Astrocyte (in vitro differentiated cells and primary cell): ENCODE data around the gene SOCS1. TPM values are rescaled to one million over a fixed set of nuclear protein-coding genes. Genes with fewer than 3 reads are reported as not detected.

Experiments
- DNase-seq: peaks from one replicate; pipeline ENCODE4 v3.0.0-alpha.2; 2010; ENCODE audit warnings: low read depth
- FAIRE-seq: peaks from 2 replicates; lab custom pipeline; 2011; peaks lifted over from hg19 to GRCh38; lab: Jason Lieb, UNC
- H2AFZ ChIP-seq: 2 replicates; pipeline ENCODE4 v1.6.0; 2012; ENCODE audit warnings: low read depth, low read length, inconsistent platforms
- H3K27ac ChIP-seq: 2 replicates; pipeline ENCODE4 v1.5.1; 2011; ENCODE audit warnings: low read depth, low read length, inconsistent platforms
- H3K27me3 ChIP-seq: 2 replicates; pipeline ENCODE4 v1.6.0; 2011; ENCODE audit warnings: low read length, inconsistent platforms; ENCODE audit not compliant: insufficient read depth
- H3K36me3 ChIP-seq: 2 replicates; pipeline ENCODE4 v1.5.1; 2011; ENCODE audit warnings: low read length, inconsistent platforms; ENCODE audit not compliant: insufficient read depth
- H3K4me1 ChIP-seq: 2 replicates; pipeline ENCODE4 v1.5.1; 2011; ENCODE audit warnings: low read length, inconsistent platforms; ENCODE audit not compliant: insufficient read depth
- H3K4me2 ChIP-seq: 2 replicates; pipeline ENCODE4 v1.6.0; 2012; ENCODE audit warnings: low read length, inconsistent platforms
- H3K4me3 ChIP-seq: 2 replicates; pipeline ENCODE4 v1.5.1; 2011; ENCODE audit warnings: low read depth, mild to moderate bottlenecking, low read length, inconsistent platforms; ENCODE audit not compliant: insufficient read depth
- H3K79me2 ChIP-seq: 2 replicates; pipeline ENCODE4 v1.6.0; 2012; ENCODE audit warnings: mild to moderate bottlenecking, low read length, inconsistent platforms; ENCODE audit not compliant: insufficient read depth
- H3K9ac ChIP-seq: 2 replicates; pipeline ENCODE4 v1.6.0; 2012; ENCODE audit warnings: mild to moderate bottlenecking, low read length, inconsistent platforms
- H3K9me3 ChIP-seq: 2 replicates; pipeline ENCODE4 v1.5.1; 2012; ENCODE audit warnings: low read depth, mild to moderate bottlenecking, low read length, inconsistent platforms; ENCODE audit not compliant: insufficient read depth
- H4K20me1 ChIP-seq: 2 replicates; pipeline ENCODE4 v1.6.0; 2012; ENCODE audit warnings: low read length, inconsistent platforms; ENCODE audit not compliant: insufficient read depth
- H3K27ac Mint-ChIP-seq: one replicate; pipeline ENCODE4 v1.8.0; 2021; ENCODE audit warnings: mild to moderate bottlenecking, mixed read lengths; ENCODE audit not compliant: unreplicated experiment
- H3K27me3 Mint-ChIP-seq: one replicate; pipeline ENCODE4 v1.8.0; 2021; ENCODE audit warnings: low read depth, mixed read lengths; ENCODE audit not compliant: unreplicated experiment
- H3K36me3 Mint-ChIP-seq: one replicate; pipeline ENCODE4 v1.8.0; 2021; ENCODE audit warnings: low read depth, mixed read lengths; ENCODE audit not compliant: unreplicated experiment
- H3K4me1 Mint-ChIP-seq: one replicate; pipeline ENCODE4 v1.8.0; 2021; ENCODE audit warnings: low read depth, mixed read lengths; ENCODE audit not compliant: unreplicated experiment
- H3K4me3 Mint-ChIP-seq: one replicate; pipeline ENCODE4 v1.8.0; 2021; ENCODE audit warnings: mild to moderate bottlenecking, moderate library complexity, mixed read lengths; ENCODE audit not compliant: unreplicated experiment
- H3K9me3 Mint-ChIP-seq: one replicate; pipeline ENCODE4 v1.8.0; 2021; ENCODE audit warnings: mild to moderate bottlenecking, mixed read lengths; ENCODE audit not compliant: unreplicated experiment
- CTCF ChIP-seq: IDR thresholded peaks from 2 replicates; pipeline ENCODE4 v1.5.1; 2011; ENCODE audit warnings: low read depth, mild to moderate bottlenecking, inconsistent platforms, low read length, moderate library complexity; ENCODE audit not compliant: insufficient read depth
- EZH2 ChIP-seq: IDR thresholded peaks from 2 replicates; pipeline ENCODE4 v1.6.1; 2012; ENCODE audit warnings: mild to moderate bottlenecking, low read length, inconsistent platforms; ENCODE audit not compliant: insufficient read depth
- total RNA-seq: library from RNA; stranded (reverse); gene quantifications from 2 replicates; pipeline ENCODE4 v1.2.1, GENCODE V29; 2021

The SOCS1 gene
- total RNA-seq, 1 donor from 2014 or later, result 16.0 TPM

GRCh38 chr16:11233727-11234376, 22.2 kb downstream of the SOCS1 start:
- DNase-seq, result no peak
- H3K4me3 Mint-ChIP-seq, result no peak overlapping the region
- no peak overlapping the region for H3K9ac ChIP-seq
- H3K4me1 ChIP-seq, result no peaks in the 10 kb centered on the region
- no peak overlapping the region for H3K27ac ChIP-seq
- peaks cover 18% of the 10 kb centered on the region for H3K27me3 Mint-ChIP-seq
- H3K4me3 ChIP-seq, result no peak overlapping the region
- H3K36me3 Mint-ChIP-seq, result no peaks in the 10 kb centered on the region
- no peaks in the 10 kb centered on the region for H3K36me3 ChIP-seq
- TF ChIP-seq CTCF, result no peak
- no peak for FAIRE-seq
- H3K9me3 ChIP-seq, result no peaks in the 10 kb centered on the region
- H3K4me2 ChIP-seq, result no peak overlapping the region
- no peaks in the 10 kb centered on the region for H3K27me3 ChIP-seq
- no peaks in the 10 kb centered on the region for H4K20me1 ChIP-seq
- no peaks in the 10 kb centered on the region for H3K4me1 Mint-ChIP-seq
- no peaks in the 10 kb centered on the region for H3K9me3 Mint-ChIP-seq
- no peak overlapping the region for H3K27ac Mint-ChIP-seq
- no peak overlapping the region for H2AFZ ChIP-seq
- H3K79me2 ChIP-seq, result no peaks in the 10 kb centered on the region

- Histone ChIP-seq H3K4me3 (no peak overlapping the region), H3K27ac (no peak overlapping the region), H3K9me3 (no peaks in the 10 kb centered on the region), H3K27me3 (no peaks in the 10 kb centered on the region), H3K36me3 (no peaks in the 10 kb centered on the region), H4K20me1 (no peaks in the 10 kb centered on the region), H3K9ac (no peak overlapping the region), H3K4me1 (no peaks in the 10 kb centered on the region), H3K79me2 (no peaks in the 10 kb centered on the region), H2AFZ (peak overlapping the region; percentile 47), H3K4me2 (no peak overlapping the region)
- Mint-ChIP-seq H3K4me3 (no peak overlapping the region), H3K9me3 (no peaks in the 10 kb centered on the region), H3K27me3 (peaks cover 25% of the 10 kb centered on the region), H3K27ac (no peak overlapping the region), H3K36me3 (no peaks in the 10 kb centered on the region), H3K4me1 (no peaks in the 10 kb centered on the region)
- no peak for TF ChIP-seq CTCF
- TF ChIP-seq EZH2, result no peak
- DNase-seq, result no peak
- no peak for FAIRE-seq
These were observed 22.9 kb downstream of the SOCS1 start for GRCh38 chr16:11232852-11233726.
